ENCODE data around the gene ATG101.

- TF ChIP-seq CTCF (IDR thresholded peaks at IDR 0.05) (no peak), POLR2A (IDR thresholded peaks at IDR 0.05) (no peak)
These were observed 56.3 kb downstream of the ATG101 start for GRCh38 chr12:52126050-52126604.
